K562 (cell line): ENCODE measurements around the gene KCNH2. TPM values are rescaled to one million over a fixed set of nuclear protein-coding genes. Genes with fewer than 3 reads are reported as not detected.

Source experiments
- ARID1B ChIP-seq: fragments of 450-650 bp; IDR thresholded peaks from 2 replicates; pipeline ENCODE4 v1.6.1; 2016; ENCODE audit warnings: antibody characterized with exemption, mild to moderate bottlenecking, inconsistent platforms
- ATF3 ChIP-seq, 2 experiments: fragments of 450-650 bp in 1 of 2; sonication (generic) in 1 of 2; formaldehyde crosslinking in 1 of 2; IDR thresholded peaks in 1 of 2; conservative IDR thresholded peaks in 1 of 2; 2 replicates each; pipeline versions ENCODE4 v1.6.1 to v1.8.1; 2016 to 2023; ENCODE audit warnings: mild to moderate bottlenecking in 2 of 2, moderate library complexity in 2 of 2, inconsistent platforms in 1 of 2, missing genetic modification reagents in 1 of 2
- ATF7 ChIP-seq: fragments of 450-650 bp; IDR thresholded peaks from 2 replicates; pipeline ENCODE4 v1.7.1; 2014; ENCODE audit warnings: mild to moderate bottlenecking, moderate library complexity
- CREM ChIP-seq: IDR thresholded peaks from 2 replicates; pipeline ENCODE4 v1.6.1; 2014; ENCODE audit warnings: antibody characterized with exemption, low read depth
- CTCF ChIP-seq, 3 experiments: IDR thresholded peaks in 2 of 3; conservative IDR thresholded peaks in 1 of 3; 2 replicates each; pipeline ENCODE4 v1.5.1; 2011 to 2012; ENCODE audit warnings: low read length in 3 of 3, mild to moderate bottlenecking in 3 of 3, control low read depth in 2 of 3, improper control_type of control experiment in 1 of 3, inconsistent platforms in 1 of 3, low read depth in 1 of 3, mixed read lengths in 1 of 3, moderate library complexity in 1 of 3; ENCODE audit not compliant: insufficient read depth in 2 of 3
- DPF2 ChIP-seq: fragments of 450-650 bp; IDR thresholded peaks from 2 replicates; pipeline ENCODE4 v1.6.1; 2016
- JUN ChIP-seq, 2 experiments: sonication (generic) in 1 of 2; formaldehyde crosslinking in 1 of 2; IDR thresholded peaks; 2 replicates each; pipeline versions ENCODE4 v1.6.1 to v1.8.0; 2012 to 2022; ENCODE audit warnings: borderline replicate concordance in 2 of 2, mild to moderate bottlenecking in 2 of 2, improper control_type of control experiment in 1 of 2, low read depth in 1 of 2, low read length in 1 of 2, missing genetic modification reagents in 1 of 2
- NUFIP1 ChIP-seq: fragments of 450-650 bp; IDR thresholded peaks from 2 replicates; pipeline ENCODE4 v1.6.1; 2018; ENCODE audit not compliant: partially characterized antibody
- RBBP5 ChIP-seq: fragments of 200-600 bp; sonication (generic); IDR thresholded peaks from 2 replicates; pipeline ENCODE4 v1.6.1; 2012; ENCODE audit warnings: borderline replicate concordance, mild to moderate bottlenecking, low read length, control low read depth, inconsistent platforms; ENCODE audit not compliant: insufficient read depth, poor library complexity, severe bottlenecking
- REST ChIP-seq, 2 experiments: fragments of 450-650 bp; formaldehyde crosslinking in 1 of 2; IDR thresholded peaks; 2 replicates each; pipeline versions ENCODE4 v1.4.0 to v1.6.1; 2014 to 2020; ENCODE audit warnings: mild to moderate bottlenecking in 2 of 2, borderline replicate concordance in 1 of 2, low read depth in 1 of 2
- TBP ChIP-seq: optimal IDR thresholded peaks from 2 replicates; pipeline ENCODE3; 2011; ENCODE audit warnings: low read depth, low read length, improper control_type of control experiment
- TFE3 ChIP-seq: fragments of 450-650 bp; formaldehyde crosslinking; IDR thresholded peaks from 2 replicates; pipeline ENCODE4 v1.4.0; 2020; ENCODE audit warnings: mild to moderate bottlenecking, mixed read lengths
- polyA plus RNA-seq, 8 experiments: library from polyadenylated mRNA; depleted of rRNA in 4 of 8; stranded (reverse) in 5 of 8; unstranded in 3 of 8; fragments of >200 nt; fragmentation: Nextera tagmentation in 2 of 8; fragmentation: Illumina TruSeq in 1 of 8; extraction: Ambion mirVana in 2 of 8; extraction: Trizol in 1 of 8; gene quantifications; 2 replicates each; pipeline versions ENCODE4 v1.2.1 to v1.2.3, GENCODE V29; 2011 to 2014; ENCODE audit warnings: inconsistent platforms in 1 of 8, missing spikeins in 1 of 8
- total RNA-seq, 7 experiments: library from RNA; depleted of rRNA in 6 of 7; stranded (reverse); fragments of >200 nt in 6 of 7; fragmentation: Illumina TruSeq in 2 of 7; extraction: Trizol in 2 of 7; gene quantifications; 2 replicates each; pipeline versions ENCODE4 v1.2.1 to v1.2.3, GENCODE V29; 2011 to 2021; ENCODE audit warnings: low replicate concordance in 1 of 7

KCNH2 gene
- total and polyA plus RNA-seq, 9 of the 15 experiments (the other 6 are each of a cell fraction or from before 2014, with no cell fraction given), result 18.1 to 368 (median 218) TPM

GRCh38 chr7:151003572-151003971 lies 25.5 kb upstream of the KCNH2 start (continued):
- TF ChIP-seq REST (IDR thresholded peaks at IDR 0.05; ENCODE audit: borderline replicate concordance), result peak; percentile 47; the same call in 1 of the 2 replicates
- no peak for TF ChIP-seq REST (CRISPR knock-in tag; IDR thresholded peaks at IDR 0.05; ENCODE audit: low read depth)
- TF ChIP-seq DPF2, result 0 out of 2 replicates have a peak, but pooled peaks have one; percentile 66
- TF ChIP-seq JUN (IDR thresholded peaks at IDR 0.05; ENCODE audit: borderline replicate concordance, low read depth, low read length), result peak; percentile 59; the same call in 1 of the 2 replicates
- no peak for TF ChIP-seq JUN (CRISPR knock-in tag; IDR thresholded peaks at IDR 0.05; ENCODE audit: borderline replicate concordance)
- TF ChIP-seq CTCF (IDR thresholded peaks at IDR 0.05 in 2 of 3, conservative IDR thresholded peaks at IDR 0.05 in 1 of 3; ENCODE audit: insufficient read depth in 2 of 3, low read depth in 1 of 3, low read length in 3 of 3), result peak; percentile 41 to 59 (median 52); a peak in 4 of 6 replicates
- TF ChIP-seq ARID1B, result 0 out of 2 replicates have a peak, but pooled peaks have one; percentile 44
- TF ChIP-seq NUFIP1, result no peak
- peak; percentile 47 for TF ChIP-seq ATF3 (IDR thresholded peaks at IDR 0.05)
- peak; percentile 83 for TF ChIP-seq ATF3 (CRISPR knock-in tag; conservative IDR thresholded peaks at IDR 0.05)
- peak; percentile 29 for TF ChIP-seq RBBP5
- no peak for TF ChIP-seq TFE3 (CRISPR knock-in tag)
- peak; percentile 54; the same call in 1 of the 2 replicates for TF ChIP-seq ATF7
- TF ChIP-seq TBP, result peak; percentile 25
- 0 out of 2 replicates have a peak, but pooled peaks have one; percentile 23 for TF ChIP-seq CREM
